GM23338 (cell line): Measurements from ENCODE around the gene ARHGEF9.

Experiments used
- POLR2AphosphoS5 ChIP-seq: IDR thresholded peaks from 2 replicates; pipeline ENCODE4 v1.6.1; 2016; ENCODE audit warnings: antibody characterized with exemption, low read depth
- TF ChIP-seq, protein P1 (sequence below), 2 experiments: fragments of 200-600 bp in 1 of 2; sonication (generic) in 1 of 2; conservative IDR thresholded peaks; 2 replicates each; pipeline versions ENCODE4 v1.5.1 to v1.6.1; 2016 to 2017; ENCODE audit warnings: antibody characterized with exemption in 2 of 2, low read depth in 2 of 2, mild to moderate bottlenecking in 2 of 2, moderate library complexity in 1 of 2

DNA sequence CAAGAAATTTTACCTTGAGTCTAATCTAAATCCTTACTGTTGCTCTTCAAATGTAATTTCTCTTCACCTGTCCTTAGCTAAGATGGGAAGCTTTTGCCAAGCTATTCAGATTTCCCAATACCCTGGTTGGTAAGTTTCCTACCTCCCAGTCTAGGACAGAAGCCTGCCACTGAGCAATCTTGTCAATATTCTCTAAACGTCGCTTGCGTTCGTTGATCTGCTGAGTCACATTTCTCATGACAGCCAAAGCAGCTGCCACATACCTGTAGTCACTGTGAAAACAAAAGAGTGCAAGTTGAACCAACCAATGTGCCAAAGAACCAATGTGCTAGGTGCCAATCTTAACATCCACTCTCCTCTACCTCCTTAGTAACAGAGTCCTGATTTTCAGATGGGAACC lies 111.1 kb downstream of the ARHGEF9 start:
- TF ChIP-seq, protein P1, sequence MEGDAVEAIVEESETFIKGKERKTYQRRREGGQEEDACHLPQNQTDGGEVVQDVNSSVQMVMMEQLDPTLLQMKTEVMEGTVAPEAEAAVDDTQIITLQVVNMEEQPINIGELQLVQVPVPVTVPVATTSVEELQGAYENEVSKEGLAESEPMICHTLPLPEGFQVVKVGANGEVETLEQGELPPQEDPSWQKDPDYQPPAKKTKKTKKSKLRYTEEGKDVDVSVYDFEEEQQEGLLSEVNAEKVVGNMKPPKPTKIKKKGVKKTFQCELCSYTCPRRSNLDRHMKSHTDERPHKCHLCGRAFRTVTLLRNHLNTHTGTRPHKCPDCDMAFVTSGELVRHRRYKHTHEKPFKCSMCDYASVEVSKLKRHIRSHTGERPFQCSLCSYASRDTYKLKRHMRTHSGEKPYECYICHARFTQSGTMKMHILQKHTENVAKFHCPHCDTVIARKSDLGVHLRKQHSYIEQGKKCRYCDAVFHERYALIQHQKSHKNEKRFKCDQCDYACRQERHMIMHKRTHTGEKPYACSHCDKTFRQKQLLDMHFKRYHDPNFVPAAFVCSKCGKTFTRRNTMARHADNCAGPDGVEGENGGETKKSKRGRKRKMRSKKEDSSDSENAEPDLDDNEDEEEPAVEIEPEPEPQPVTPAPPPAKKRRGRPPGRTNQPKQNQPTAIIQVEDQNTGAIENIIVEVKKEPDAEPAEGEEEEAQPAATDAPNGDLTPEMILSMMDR (conservative IDR thresholded peaks at IDR 0.05; ENCODE audit: low read depth in 2 of 2), result no peak
- no peak for TF ChIP-seq POLR2AphosphoS5
